Activated naive CD8-positive, alpha-beta T cell treated with anti-CD3 and anti-CD28 coated beads for 36 hours (primary cell): ENCODE data around the gene CENPT. TPM values are rescaled to one million over a fixed set of nuclear protein-coding genes. Genes with fewer than 3 reads are reported as not detected.
"Not testable (repeated sequence)": the region's sequence is repeated elsewhere in the genome, so short reads cannot be mapped to it uniquely, and the experiment has no call there.

ENCODE experiments used
- DNase-seq: peaks from one replicate; pipeline ENCODE4 v3.0.0; 2021
- H3K27ac Mint-ChIP-seq: one replicate; pipeline ENCODE4 v1.8.0; 2022; ENCODE audit warnings: mild to moderate bottlenecking, moderate library complexity, mixed read lengths
- H3K27me3 Mint-ChIP-seq: one replicate; pipeline ENCODE4 v1.8.0; 2022; ENCODE audit warnings: mild to moderate bottlenecking, mixed read lengths
- H3K36me3 Mint-ChIP-seq: one replicate; pipeline ENCODE4 v1.8.0; 2021; ENCODE audit warnings: mild to moderate bottlenecking, mixed read lengths
- H3K4me1 Mint-ChIP-seq: one replicate; pipeline ENCODE4 v1.8.0; 2021; ENCODE audit warnings: mixed read lengths
- H3K4me3 Mint-ChIP-seq: one replicate; pipeline ENCODE4 v1.8.0; 2022; ENCODE audit warnings: mild to moderate bottlenecking, moderate library complexity, mixed read lengths
- H3K9me3 Mint-ChIP-seq: one replicate; pipeline ENCODE4 v1.8.0; 2022; ENCODE audit warnings: mixed read lengths
- total RNA-seq, 2 experiments: library from RNA; stranded (reverse); gene quantifications; one replicate each; pipeline ENCODE4 v1.2.3, GENCODE V29; 2021

CENPT gene
- total RNA-seq, 2 experiments from 2014 or later = 42.2 to 42.4 TPM

- peak overlapping the region; percentile 85 for H3K4me3 Mint-ChIP-seq
- no peaks in the 10 kb centered on the region for H3K27me3 Mint-ChIP-seq
- peak overlapping the region; percentile 88 for H3K27ac Mint-ChIP-seq
- no peak for DNase-seq
- no peaks in the 10 kb centered on the region for H3K9me3 Mint-ChIP-seq
- peaks cover 10% of the 10 kb centered on the region for H3K36me3 Mint-ChIP-seq
- H3K4me1 Mint-ChIP-seq = peaks cover 39% of the 10 kb centered on the region
Observed at GRCh38 chr16:67845291-67846062, 2.0 kb downstream of the CENPT start.

- peak overlapping the region; percentile 91 for H3K27ac Mint-ChIP-seq
- H3K4me3 Mint-ChIP-seq = peak overlapping the region; percentile 95
- no peaks in the 10 kb centered on the region for H3K9me3 Mint-ChIP-seq
- H3K36me3 Mint-ChIP-seq = peaks cover 3% of the 10 kb centered on the region
- no peak for DNase-seq
- peaks cover 39% of the 10 kb centered on the region for H3K4me1 Mint-ChIP-seq
- H3K27me3 Mint-ChIP-seq = no peaks in the 10 kb centered on the region
Observed at GRCh38 chr16:67844497-67844896, 3.0 kb downstream of the CENPT start.

- Mint-ChIP-seq H3K36me3 (peaks cover 3% of the 10 kb centered on the region), H3K27ac (peak overlapping the region; percentile 91), H3K4me3 (peak overlapping the region; percentile 95), H3K27me3 (no peaks in the 10 kb centered on the region), H3K9me3 (no peaks in the 10 kb centered on the region), H3K4me1 (peaks cover 38% of the 10 kb centered on the region)
- DNase-seq = no peak
Observed at GRCh38 chr16:67843343-67843765, 4.1 kb downstream of the CENPT start.

- H3K36me3 Mint-ChIP-seq = peaks cover 3% of the 10 kb centered on the region
- peaks cover 32% of the 10 kb centered on the region for H3K4me1 Mint-ChIP-seq
- H3K4me3 Mint-ChIP-seq = peak overlapping the region; percentile 95
- no peaks in the 10 kb centered on the region for H3K9me3 Mint-ChIP-seq
- H3K27ac Mint-ChIP-seq = peak overlapping the region; percentile 91
- H3K27me3 Mint-ChIP-seq = no peaks in the 10 kb centered on the region
- DNase-seq = peak; percentile 71
Observed at GRCh38 chr16:67842509-67843342, 4.8 kb downstream of the CENPT start.

GRCh38 chr16:67841816-67842508 is 5.5 kb downstream of the CENPT start, which contains the start of gene THAP11:
THAP11 (plus strand) TSS chr16:67842320; CDS start chr16:67842555, 235 bp downstream.
- no peaks in the 10 kb centered on the region for H3K27me3 Mint-ChIP-seq
- H3K36me3 Mint-ChIP-seq = peaks cover 3% of the 10 kb centered on the region

GRCh38 chr16:67841198-67841815 is 6.2 kb downstream of the CENPT start:
- Mint-ChIP-seq H3K36me3 (peaks cover 3% of the 10 kb centered on the region), H3K9me3 (no peaks in the 10 kb centered on the region), H3K4me1 (peaks cover 30% of the 10 kb centered on the region), H3K27me3 (no peaks in the 10 kb centered on the region), H3K27ac (peak overlapping the region; percentile 98), H3K4me3 (peak overlapping the region; percentile 87)
- no peak for DNase-seq

More at GRCh38 chr16:67841816-67842508, 5.5 kb downstream of the CENPT start, which contains the start of gene THAP11:
- Mint-ChIP-seq H3K4me1 (peaks cover 30% of the 10 kb centered on the region), H3K27ac (peak within 1 kb of the TSS; percentile 98), H3K9me3 (no peaks in the 10 kb centered on the region), H3K4me3 (peak within 1 kb of the TSS; percentile 95)
- DNase-seq = peak; percentile 94

GRCh38 chr16:67837811-67838210 is 9.7 kb downstream of the CENPT start:
- no peaks in the 10 kb centered on the region for H3K27me3 Mint-ChIP-seq
- DNase-seq = no peak
- no peaks in the 10 kb centered on the region for H3K9me3 Mint-ChIP-seq
- H3K4me3 Mint-ChIP-seq = no peak overlapping the region
- H3K27ac Mint-ChIP-seq = no peak overlapping the region
- H3K36me3 Mint-ChIP-seq = no peaks in the 10 kb centered on the region
- peaks cover 9% of the 10 kb centered on the region for H3K4me1 Mint-ChIP-seq

GRCh38 chr16:67837190-67837589 is 10.3 kb downstream of the CENPT start:
- H3K36me3 Mint-ChIP-seq, H3K27me3 Mint-ChIP-seq, H3K4me3 Mint-ChIP-seq, H3K9me3 Mint-ChIP-seq, DNase-seq, H3K27ac Mint-ChIP-seq: not testable (repeated sequence)
- peaks cover 14% of the 10 kb centered on the region for H3K4me1 Mint-ChIP-seq

GRCh38 chr16:67834242-67834614 is 13.3 kb downstream of the CENPT start:
- H3K27me3 Mint-ChIP-seq = no peaks in the 10 kb centered on the region
- H3K4me1 Mint-ChIP-seq = peaks cover 10% of the 10 kb centered on the region
- H3K36me3 Mint-ChIP-seq = no peaks in the 10 kb centered on the region
- H3K27ac Mint-ChIP-seq = peak overlapping the region; percentile 80
- no peak for DNase-seq
- H3K4me3 Mint-ChIP-seq = peak overlapping the region; percentile 90
- no peaks in the 10 kb centered on the region for H3K9me3 Mint-ChIP-seq

- no peaks in the 10 kb centered on the region for H3K27me3 Mint-ChIP-seq
- peak overlapping the region; percentile 90 for H3K4me3 Mint-ChIP-seq
- no peaks in the 10 kb centered on the region for H3K9me3 Mint-ChIP-seq
- DNase-seq = peak; percentile 93
- no peaks in the 10 kb centered on the region for H3K36me3 Mint-ChIP-seq
- H3K4me1 Mint-ChIP-seq = peaks cover 10% of the 10 kb centered on the region
- peak overlapping the region; percentile 80 for H3K27ac Mint-ChIP-seq
Observed at GRCh38 chr16:67833415-67834241, 13.9 kb downstream of the CENPT start.

- Mint-ChIP-seq H3K36me3 (no peaks in the 10 kb centered on the region), H3K4me1 (peaks cover 10% of the 10 kb centered on the region), H3K4me3 (peak overlapping the region; percentile 90), H3K27ac (peak overlapping the region; percentile 80), H3K27me3 (no peaks in the 10 kb centered on the region), H3K9me3 (no peaks in the 10 kb centered on the region)
- DNase-seq = no peak
Observed at GRCh38 chr16:67833030-67833414, 14.5 kb downstream of the CENPT start.

- Mint-ChIP-seq H3K36me3 (no peaks in the 10 kb centered on the region), H3K27me3 (no peaks in the 10 kb centered on the region), H3K9me3 (no peaks in the 10 kb centered on the region), H3K4me3 (no peak overlapping the region), H3K4me1 (peaks cover 11% of the 10 kb centered on the region), H3K27ac (no peak overlapping the region)
- no peak for DNase-seq
Observed at GRCh38 chr16:67828651-67829050, 18.8 kb downstream of the CENPT start.

- no peak overlapping the region for H3K4me3 Mint-ChIP-seq
- no peak overlapping the region for H3K27ac Mint-ChIP-seq
- peaks cover 2% of the 10 kb centered on the region for H3K4me1 Mint-ChIP-seq
- H3K36me3 Mint-ChIP-seq = no peaks in the 10 kb centered on the region
- H3K27me3 Mint-ChIP-seq = no peaks in the 10 kb centered on the region
- no peak for DNase-seq
- no peaks in the 10 kb centered on the region for H3K9me3 Mint-ChIP-seq
Observed at GRCh38 chr16:67825906-67826305, 21.6 kb downstream of the CENPT start.

GRCh38 chr16:67825119-67825518 is 22.4 kb downstream of the CENPT start:
- DNase-seq = no peak
- Mint-ChIP-seq H3K27ac (no peak overlapping the region), H3K9me3 (no peaks in the 10 kb centered on the region), H3K4me1 (peaks cover 2% of the 10 kb centered on the region), H3K27me3 (no peaks in the 10 kb centered on the region), H3K36me3 (no peaks in the 10 kb centered on the region), H3K4me3 (no peak overlapping the region)
